HG02938 (cell line): ENCODE results near the gene URM1.
"Not testable (repeated sequence)": the region's sequence is repeated elsewhere in the genome, so short reads cannot be mapped to it uniquely, and the experiment has no call there.

Source experiments
- ATAC-seq: cut with Tn5 transposase; IDR thresholded peaks from one replicate; pipeline ENCODE4 v1.9.1; 2021; ENCODE audit warnings: mild to moderate bottlenecking, moderate library complexity; ENCODE audit not compliant: unreplicated experiment

Gene URM1

GRCh38 chr9:128423356-128423755 lies 52.2 kb downstream of the URM1 start:
- ATAC-seq = not testable (repeated sequence)

GRCh38 chr9:128424268-128424780 lies 53.1 kb downstream of the URM1 start:
- ATAC-seq = no peak

- ATAC-seq = no peak
Observed at GRCh38 chr9:128428644-128429512, 57.7 kb downstream of the URM1 start.

GRCh38 chr9:128429513-128430086 lies 58.4 kb downstream of the URM1 start:
- no peak for ATAC-seq

- ATAC-seq = no peak
Observed at GRCh38 chr9:128431207-128431606, 60.0 kb downstream of the URM1 start.

- ATAC-seq = no peak
Observed at GRCh38 chr9:128434340-128434739, 63.2 kb downstream of the URM1 start.

- no peak for ATAC-seq
Observed at GRCh38 chr9:128435611-128436010, 64.4 kb downstream of the URM1 start.

GRCh38 chr9:128438343-128439109 lies 67.4 kb downstream of the URM1 start:
- ATAC-seq = no peak

- no peak for ATAC-seq
Observed at GRCh38 chr9:128439273-128439672, 68.1 kb downstream of the URM1 start.
